ENCODE measurements around the gene ATP9A. TPM values are rescaled to one million over a fixed set of nuclear protein-coding genes. Genes with fewer than 3 reads are reported as not detected.

Gene ATP9A
- total and polyA plus RNA-seq, 2 of the 8 experiments (the other 6 are each of a cell fraction or from before 2014, with no cell fraction given): 5.0 to 6.4 TPM

- TF ChIP-seq RNF2 (IDR thresholded peaks at IDR 0.05; ENCODE audit: borderline replicate concordance, low read depth, low read length, missing control alignments, poor library complexity, severe bottlenecking) (no peak), POU5F1 (IDR thresholded peaks at IDR 0.05; ENCODE audit: low read depth, low read length) (no peak), ZNF274 (IDR thresholded peaks at IDR 0.05; ENCODE audit: borderline replicate concordance, extremely low read depth, low read length) (no peak), EGR1 (IDR thresholded peaks at IDR 0.05; ENCODE audit: borderline replicate concordance, low read depth, low read length) (no peak), GABPA (IDR thresholded peaks at IDR 0.05; ENCODE audit: borderline replicate concordance, insufficient read depth, low read length) (no peak), CHD2 (IDR thresholded peaks at IDR 0.05; ENCODE audit: low read length) (no peak), CREB1 (IDR thresholded peaks at IDR 0.05) (no peak), RFX5 (IDR thresholded peaks at IDR 0.05; ENCODE audit: borderline replicate concordance, low read depth, low read length) (no peak), CTCF (IDR thresholded peaks at IDR 0.05; ENCODE audit: control extremely low read depth in 1 of 3, insufficient read depth in 1 of 3, low read depth in 1 of 3, low read length in 3 of 3) (peak; percentile 13 to 49 (median 48)), KDM1A (IDR thresholded peaks at IDR 0.05; ENCODE audit: borderline replicate concordance, low read length) (no peak), TAF1 (IDR thresholded peaks at IDR 0.05; ENCODE audit: low read depth, low read length) (peak; percentile 69), TAF7 (optimal IDR thresholded peaks at IDR 0.05; ENCODE audit: borderline replicate concordance, low read depth, low read length) (peak; percentile 50), ATF2 (IDR thresholded peaks at IDR 0.05; ENCODE audit: low read length) (no peak), RAD21 (IDR thresholded peaks at IDR 0.05 in 1 of 2, conservative IDR thresholded peaks at IDR 0.05 in 1 of 2; ENCODE audit: low read depth in 2 of 2, low read length in 2 of 2) (peak; percentile 23 to 31; a peak in 2 of 4 replicates), CBX8 (IDR thresholded peaks at IDR 0.05; ENCODE audit: borderline replicate concordance, low read depth, low read length) (no peak), TCF12 (IDR thresholded peaks at IDR 0.05; ENCODE audit: low read depth, low read length) (0 out of 2 replicates have a peak, but pooled peaks have one; percentile 47), EZH2 (IDR thresholded peaks at IDR 0.05; ENCODE audit: low read depth, low read length, severe bottlenecking) (no peak), KDM4A (IDR thresholded peaks at IDR 0.05; ENCODE audit: low read depth, low read length, severe bottlenecking) (no peak)
Measured at GRCh38 chr20:51766994-51767866, 960 bp downstream of the ATP9A start (continued).

Data from H1 (cell line).